Testis (tissue), 2 donors: ENCODE data around the gene GORAB.

Source experiments
- POLR2A ChIP-seq: fragments of 450-650 bp; IDR thresholded peaks from one replicate; pipeline ENCODE4 v1.6.1; 2017; ENCODE audit warnings: antibody characterized with exemption, mild to moderate bottlenecking, moderate library complexity
- TF ChIP-seq, protein P1 (sequence below), 3 experiments: fragments of 450-650 bp in 2 of 3; fragments of 200-600 bp in 1 of 3; sonication (generic) in 1 of 3; IDR thresholded peaks; one replicate each; pipeline ENCODE4 v1.5.1; 2016 to 2019; ENCODE audit warnings: antibody characterized with exemption in 3 of 3, mild to moderate bottlenecking in 2 of 3, moderate library complexity in 1 of 3

DNA sequence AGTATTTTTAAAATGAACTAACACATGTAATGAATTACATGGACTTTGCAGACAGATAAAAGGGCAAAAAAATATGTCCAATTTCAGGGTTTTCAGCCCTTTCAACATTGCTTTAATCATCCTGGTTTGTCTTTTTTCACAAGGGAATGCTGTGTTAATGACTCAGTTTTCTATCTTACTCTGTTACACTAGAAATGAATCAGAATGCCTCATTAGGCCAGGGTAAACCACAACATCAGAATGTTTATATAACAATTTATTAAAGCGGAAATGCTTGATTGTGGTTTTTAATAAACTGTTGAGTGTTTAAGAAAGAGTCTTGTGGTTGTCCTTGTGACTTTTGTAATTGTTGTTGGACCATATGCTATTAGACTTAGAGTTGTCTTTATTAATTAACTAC, 13.5 kb downstream of the GORAB start:
- TF ChIP-seq POLR2A: no peak
- TF ChIP-seq, protein P1, sequence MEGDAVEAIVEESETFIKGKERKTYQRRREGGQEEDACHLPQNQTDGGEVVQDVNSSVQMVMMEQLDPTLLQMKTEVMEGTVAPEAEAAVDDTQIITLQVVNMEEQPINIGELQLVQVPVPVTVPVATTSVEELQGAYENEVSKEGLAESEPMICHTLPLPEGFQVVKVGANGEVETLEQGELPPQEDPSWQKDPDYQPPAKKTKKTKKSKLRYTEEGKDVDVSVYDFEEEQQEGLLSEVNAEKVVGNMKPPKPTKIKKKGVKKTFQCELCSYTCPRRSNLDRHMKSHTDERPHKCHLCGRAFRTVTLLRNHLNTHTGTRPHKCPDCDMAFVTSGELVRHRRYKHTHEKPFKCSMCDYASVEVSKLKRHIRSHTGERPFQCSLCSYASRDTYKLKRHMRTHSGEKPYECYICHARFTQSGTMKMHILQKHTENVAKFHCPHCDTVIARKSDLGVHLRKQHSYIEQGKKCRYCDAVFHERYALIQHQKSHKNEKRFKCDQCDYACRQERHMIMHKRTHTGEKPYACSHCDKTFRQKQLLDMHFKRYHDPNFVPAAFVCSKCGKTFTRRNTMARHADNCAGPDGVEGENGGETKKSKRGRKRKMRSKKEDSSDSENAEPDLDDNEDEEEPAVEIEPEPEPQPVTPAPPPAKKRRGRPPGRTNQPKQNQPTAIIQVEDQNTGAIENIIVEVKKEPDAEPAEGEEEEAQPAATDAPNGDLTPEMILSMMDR (IDR thresholded peaks at IDR 0.05): no peak
